Effector memory CD4-positive, alpha-beta T cell (primary cell): ENCODE data around the gene CCDC185.

Experiments
- DNase-seq, 3 donors: peaks; one replicate each; pipeline ENCODE4 v3.0.0-alpha.2; 2020
- H3K27ac ChIP-seq: 2 replicates; pipeline ENCODE4 v1.7.0; 2013; ENCODE audit warnings: mild to moderate bottlenecking, low read length, moderate library complexity; ENCODE audit not compliant: insufficient read depth, poor library complexity, severe bottlenecking
- H3K27me3 ChIP-seq: replicated peaks from 2 replicates; pipeline ENCODE4 v1.7.0; 2013; ENCODE audit warnings: mild to moderate bottlenecking, low read length; ENCODE audit not compliant: insufficient read depth, control insufficient read depth, poor library complexity, severe bottlenecking
- H3K36me3 ChIP-seq: 2 replicates; pipeline ENCODE4 v1.7.0; 2013; ENCODE audit warnings: mild to moderate bottlenecking, low read length, moderate library complexity; ENCODE audit not compliant: control insufficient read depth, insufficient read depth
- H3K4me1 ChIP-seq: 2 replicates; pipeline ENCODE4 v1.7.0; 2013; ENCODE audit warnings: low read length, mild to moderate bottlenecking; ENCODE audit not compliant: control insufficient read depth, insufficient read depth, poor library complexity, severe bottlenecking
- H3K4me3 ChIP-seq: 2 replicates; pipeline ENCODE4 v1.7.0; 2013; ENCODE audit warnings: low read length, low read depth, mild to moderate bottlenecking; ENCODE audit not compliant: insufficient read depth, poor library complexity, severe bottlenecking
- H3K9me3 ChIP-seq: 2 replicates; pipeline ENCODE4 v1.7.0; 2013; ENCODE audit warnings: mild to moderate bottlenecking, low read length, moderate library complexity; ENCODE audit not compliant: control insufficient read depth

CCDC185 gene

DNA sequence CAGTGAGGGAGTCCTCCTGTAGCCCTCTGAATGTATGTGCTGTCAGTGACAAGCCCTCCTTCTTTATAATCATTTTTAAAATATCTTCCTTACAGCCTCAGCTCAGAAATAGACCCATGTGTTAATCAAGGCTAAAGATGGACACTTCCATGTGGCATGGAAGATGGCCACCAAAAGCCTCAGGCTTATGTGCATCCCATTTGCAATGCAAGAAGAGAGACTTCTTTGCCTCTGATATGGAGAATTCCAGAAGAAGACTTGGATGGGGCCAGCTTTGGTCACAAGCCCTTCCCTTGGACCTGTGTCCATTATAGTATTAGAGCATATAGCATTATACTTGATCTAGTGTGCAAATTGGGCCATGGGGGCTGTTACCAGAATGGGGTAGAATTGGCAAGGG lies 18.5 kb downstream of the CCDC185 start:
- H3K4me3 ChIP-seq, result no peak overlapping the region
- no peaks in the 10 kb centered on the region for H3K4me1 ChIP-seq
- no peak for DNase-seq
- no peaks in the 10 kb centered on the region for H3K9me3 ChIP-seq
- H3K27me3 ChIP-seq, result no peaks in the 10 kb centered on the region
- no peak overlapping the region for H3K27ac ChIP-seq
- no peaks in the 10 kb centered on the region for H3K36me3 ChIP-seq

DNA sequence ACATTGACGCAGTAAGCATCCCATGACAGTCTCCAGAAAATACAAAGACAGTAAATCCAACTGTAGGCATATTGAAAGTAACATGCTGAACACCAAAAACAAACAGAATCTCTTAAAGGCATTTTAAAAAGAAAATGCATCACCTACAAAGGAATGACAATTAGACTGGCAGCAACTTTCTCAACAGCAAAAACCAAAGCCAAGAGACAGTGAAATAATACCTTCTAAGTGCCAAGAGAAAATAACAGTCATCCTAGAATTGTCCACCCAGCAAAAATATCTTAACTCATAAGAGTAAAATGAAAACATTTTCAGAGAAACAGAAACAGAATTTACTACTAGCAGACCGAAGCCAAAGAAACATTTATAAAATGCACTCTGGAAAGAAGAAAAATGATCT lies 20.0 kb downstream of the CCDC185 start:
- Histone ChIP-seq H3K36me3 (no peaks in the 10 kb centered on the region), H3K27ac (no peak overlapping the region), H3K27me3 (no peaks in the 10 kb centered on the region), H3K9me3 (no peaks in the 10 kb centered on the region), H3K4me3 (no peak overlapping the region), H3K4me1 (no peaks in the 10 kb centered on the region)
- DNase-seq, result no peak

DNA sequence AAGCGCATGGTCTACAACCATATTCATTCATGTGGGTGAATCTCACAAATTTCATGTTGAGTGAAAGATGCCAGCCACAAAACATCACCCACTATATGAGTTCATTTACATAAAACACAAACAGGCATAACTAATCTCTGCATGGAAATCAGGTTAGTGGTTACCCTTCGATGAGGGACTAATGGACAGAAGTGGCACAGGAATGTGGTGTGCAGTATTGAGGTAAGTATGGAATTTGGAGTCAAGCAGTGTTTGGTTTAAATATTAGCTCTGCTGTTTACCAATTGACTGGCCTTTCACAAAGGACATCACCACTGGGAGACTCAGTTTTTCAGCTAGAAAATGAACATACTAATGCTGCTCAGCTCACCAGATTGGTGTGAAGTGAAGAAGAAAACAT lies 24.2 kb downstream of the CCDC185 start:
- Histone ChIP-seq H3K27ac (no peak overlapping the region), H3K36me3 (no peaks in the 10 kb centered on the region), H3K27me3 (no peaks in the 10 kb centered on the region), H3K4me3 (no peak overlapping the region), H3K4me1 (no peaks in the 10 kb centered on the region), H3K9me3 (no peaks in the 10 kb centered on the region)
- no peak for DNase-seq

DNA sequence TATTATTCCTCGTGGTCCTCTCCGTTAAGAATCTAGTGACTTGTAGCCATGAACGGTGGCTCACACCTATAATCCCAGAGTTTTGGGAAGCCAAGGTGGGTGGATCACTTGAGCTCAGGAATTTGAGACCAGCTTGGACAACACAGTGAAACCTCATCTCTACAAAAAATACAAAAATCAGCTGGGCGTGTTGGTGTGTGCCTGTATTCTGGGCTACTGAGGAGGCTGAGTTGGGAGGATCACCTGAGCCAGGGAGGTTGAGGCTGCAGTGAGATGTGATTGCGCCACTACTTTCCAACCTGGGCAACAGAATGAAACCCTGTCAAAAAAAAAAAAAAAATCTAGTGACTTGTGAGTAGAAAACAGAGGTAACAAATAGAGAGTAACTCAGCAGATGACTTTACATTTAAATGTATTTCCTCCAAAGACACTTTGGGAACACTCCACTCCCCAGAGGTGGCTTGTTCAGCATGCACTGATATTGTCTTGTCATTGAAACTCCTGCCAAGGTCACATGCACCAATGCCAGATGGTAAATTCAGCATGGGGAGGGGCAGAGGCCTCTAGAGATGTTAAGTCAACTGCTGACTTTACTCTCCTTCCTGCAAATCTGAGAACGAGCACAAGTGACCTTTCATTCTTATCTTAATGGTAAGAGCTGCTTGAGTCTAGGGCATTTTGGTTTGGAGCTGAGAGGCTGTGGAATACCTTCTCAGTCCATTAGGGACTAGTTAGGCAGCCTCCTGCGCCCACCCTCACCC lies 24.9 kb downstream of the CCDC185 start:
- no peak for DNase-seq
- H3K4me3 ChIP-seq, result no peak overlapping the region
- no peaks in the 10 kb centered on the region for H3K27me3 ChIP-seq
- no peaks in the 10 kb centered on the region for H3K36me3 ChIP-seq
- no peaks in the 10 kb centered on the region for H3K9me3 ChIP-seq
- H3K27ac ChIP-seq, result no peak overlapping the region
- no peaks in the 10 kb centered on the region for H3K4me1 ChIP-seq

DNA sequence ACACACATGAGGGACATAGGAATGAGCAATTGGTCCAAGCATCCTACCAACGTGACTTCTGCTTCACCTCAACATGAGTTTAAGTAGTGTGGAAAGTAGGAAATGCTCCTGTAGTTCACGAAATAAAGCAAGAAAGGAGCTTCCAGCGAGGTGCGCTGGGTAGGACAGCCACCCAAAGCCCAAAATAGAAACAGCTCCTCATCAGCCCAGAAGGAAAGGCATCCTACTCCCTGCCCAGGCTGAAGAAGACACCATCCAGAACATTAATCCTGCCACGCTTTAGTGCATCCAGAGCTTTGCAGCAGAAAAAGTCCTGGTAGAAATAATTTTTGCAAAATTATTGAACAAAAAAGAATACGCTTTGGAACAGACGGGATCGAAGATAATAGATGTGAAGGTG lies 25.9 kb downstream of the CCDC185 start:
- H3K27me3 ChIP-seq, result no peaks in the 10 kb centered on the region
- H3K36me3 ChIP-seq, result no peaks in the 10 kb centered on the region
- H3K4me1 ChIP-seq, result no peaks in the 10 kb centered on the region
- no peak for DNase-seq
- H3K27ac ChIP-seq, result no peak overlapping the region
- no peak overlapping the region for H3K4me3 ChIP-seq
- H3K9me3 ChIP-seq, result no peaks in the 10 kb centered on the region

DNA sequence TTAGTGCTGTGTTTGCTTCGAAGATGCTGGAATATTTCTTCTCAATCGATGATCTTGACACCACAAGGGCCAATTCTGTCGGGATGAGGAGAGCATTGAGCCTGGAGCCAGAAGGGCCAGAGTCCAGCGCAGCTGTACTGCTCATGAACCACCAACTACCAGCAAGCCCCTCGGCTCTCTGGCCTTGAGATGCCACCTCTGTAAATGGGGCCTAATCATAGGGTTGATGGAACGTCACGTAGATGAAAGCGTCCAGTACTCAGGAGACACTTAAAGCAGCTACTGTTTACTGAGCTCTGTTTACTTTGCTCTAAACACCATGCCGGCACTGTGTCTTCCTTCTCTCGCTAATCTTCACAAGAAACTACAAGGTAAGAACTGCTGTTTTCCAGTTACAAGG lies 26.3 kb downstream of the CCDC185 start:
- H3K4me1 ChIP-seq, result no peaks in the 10 kb centered on the region
- no peak overlapping the region for H3K4me3 ChIP-seq
- no peaks in the 10 kb centered on the region for H3K9me3 ChIP-seq
- no peaks in the 10 kb centered on the region for H3K27me3 ChIP-seq
- no peaks in the 10 kb centered on the region for H3K36me3 ChIP-seq
- no peak overlapping the region for H3K27ac ChIP-seq
- no peak for DNase-seq

DNA sequence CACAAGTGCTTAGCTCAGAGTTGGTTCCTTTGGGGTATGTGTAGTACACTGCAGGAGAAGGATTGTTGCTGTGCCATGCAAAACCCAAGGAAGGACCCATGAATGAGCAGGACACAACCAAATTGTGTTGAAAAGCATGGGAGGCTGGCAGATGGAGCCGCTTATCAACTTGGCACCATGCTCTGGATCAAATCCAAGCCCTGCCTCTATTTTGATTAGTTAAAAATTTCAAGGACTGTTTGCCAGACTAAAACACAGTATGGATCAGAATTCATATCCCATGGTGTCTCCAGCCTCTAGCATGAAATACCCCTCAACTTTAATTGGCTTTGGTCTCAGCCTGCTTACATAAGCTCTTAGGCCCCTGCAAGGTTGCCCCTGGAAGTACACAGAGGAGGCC lies 27.8 kb downstream of the CCDC185 start:
- no peaks in the 10 kb centered on the region for H3K27me3 ChIP-seq
- H3K36me3 ChIP-seq, result no peaks in the 10 kb centered on the region
- no peaks in the 10 kb centered on the region for H3K9me3 ChIP-seq
- no peak for DNase-seq
- H3K4me1 ChIP-seq, result no peaks in the 10 kb centered on the region
- H3K27ac ChIP-seq, result no peak overlapping the region
- no peak overlapping the region for H3K4me3 ChIP-seq

DNA sequence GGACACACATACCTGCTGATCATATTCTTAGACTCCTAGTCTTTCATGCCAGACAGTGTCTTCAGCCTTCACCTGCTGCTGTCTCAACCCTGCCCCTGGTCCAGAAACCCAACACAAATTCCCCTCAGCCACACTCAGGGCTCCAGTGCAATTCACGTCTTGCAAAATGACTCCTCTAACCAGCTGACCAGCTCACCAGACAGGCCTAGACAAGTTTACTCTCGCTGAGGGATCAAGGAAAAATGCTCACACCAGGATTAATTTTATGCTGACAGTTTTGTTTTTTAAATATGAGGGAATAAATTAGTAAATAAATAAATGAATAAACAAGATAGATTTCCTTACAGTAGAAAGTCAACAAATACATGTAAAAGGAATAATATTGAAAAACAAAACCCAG lies 28.5 kb downstream of the CCDC185 start:
- Histone ChIP-seq H3K27ac (no peak overlapping the region), H3K27me3 (no peaks in the 10 kb centered on the region), H3K4me3 (no peak overlapping the region), H3K9me3 (no peaks in the 10 kb centered on the region), H3K36me3 (no peaks in the 10 kb centered on the region), H3K4me1 (no peaks in the 10 kb centered on the region)
- DNase-seq, result no peak

DNA sequence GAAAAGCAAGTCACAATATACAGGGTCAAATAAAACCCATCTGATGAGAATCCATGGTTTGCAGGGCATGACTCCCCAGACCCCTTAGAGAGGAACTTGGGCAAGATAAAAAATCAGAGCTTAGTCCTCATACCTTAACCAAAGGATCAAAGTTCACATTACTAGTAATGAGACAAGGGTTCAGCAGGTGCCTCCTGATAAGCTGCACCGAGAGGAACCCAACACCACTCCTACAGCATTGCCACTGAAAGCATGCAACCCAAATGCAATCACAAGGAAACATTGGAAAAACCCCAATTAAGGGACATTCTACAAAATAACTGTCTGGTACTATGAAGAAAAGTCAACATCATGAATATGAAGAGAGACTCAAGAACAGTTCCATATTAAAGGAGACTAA lies 29.7 kb downstream of the CCDC185 start:
- Histone ChIP-seq H3K36me3 (no peaks in the 10 kb centered on the region), H3K4me3 (no peak overlapping the region), H3K27ac (no peak overlapping the region), H3K9me3 (no peaks in the 10 kb centered on the region), H3K4me1 (no peaks in the 10 kb centered on the region), H3K27me3 (no peaks in the 10 kb centered on the region)
- DNase-seq, result no peak

DNA sequence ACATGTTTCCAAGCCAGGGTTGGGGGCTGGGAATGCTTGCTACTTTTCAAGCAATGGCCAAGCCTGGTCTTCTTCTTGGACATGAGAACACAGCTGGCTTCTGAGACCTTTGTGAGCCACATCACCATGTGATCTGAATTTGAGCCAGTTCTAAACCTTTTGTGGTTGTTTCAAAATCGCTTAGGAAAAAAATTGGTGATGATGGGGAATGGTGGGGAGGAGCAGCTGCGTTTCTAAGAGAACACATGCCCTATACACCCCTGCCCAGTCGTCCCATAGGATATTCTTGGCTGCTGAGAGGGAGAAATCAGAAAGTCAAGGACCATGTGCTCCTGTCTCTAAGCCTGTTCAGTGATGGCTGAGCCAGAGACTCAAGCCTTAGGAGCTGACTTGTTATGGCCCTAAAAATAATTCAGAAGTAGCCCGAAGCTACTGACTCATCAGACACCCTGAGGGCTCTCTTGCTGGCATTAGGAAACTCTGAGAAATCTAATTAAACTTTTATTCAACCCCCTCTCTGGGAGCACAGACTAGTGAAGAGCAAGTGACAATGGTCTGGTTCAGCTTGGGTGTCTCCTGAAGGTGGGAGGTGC lies 30.5 kb downstream of the CCDC185 start:
- Histone ChIP-seq H3K4me1 (no peaks in the 10 kb centered on the region), H3K27me3 (no peaks in the 10 kb centered on the region), H3K27ac (no peak overlapping the region), H3K36me3 (no peaks in the 10 kb centered on the region), H3K4me3 (no peak overlapping the region), H3K9me3 (no peaks in the 10 kb centered on the region)
- no peak for DNase-seq
